ENCODE results near the gene CHDH. TPM values are rescaled to one million over a fixed set of nuclear protein-coding genes. Genes with fewer than 3 reads are reported as not detected.
A peak's percentile ranks its signal among the peaks of the same experiment; 100 is the strongest.

CHDH gene
- total RNA-seq, 6 experiments from 2014 or later: not detected

DNA sequence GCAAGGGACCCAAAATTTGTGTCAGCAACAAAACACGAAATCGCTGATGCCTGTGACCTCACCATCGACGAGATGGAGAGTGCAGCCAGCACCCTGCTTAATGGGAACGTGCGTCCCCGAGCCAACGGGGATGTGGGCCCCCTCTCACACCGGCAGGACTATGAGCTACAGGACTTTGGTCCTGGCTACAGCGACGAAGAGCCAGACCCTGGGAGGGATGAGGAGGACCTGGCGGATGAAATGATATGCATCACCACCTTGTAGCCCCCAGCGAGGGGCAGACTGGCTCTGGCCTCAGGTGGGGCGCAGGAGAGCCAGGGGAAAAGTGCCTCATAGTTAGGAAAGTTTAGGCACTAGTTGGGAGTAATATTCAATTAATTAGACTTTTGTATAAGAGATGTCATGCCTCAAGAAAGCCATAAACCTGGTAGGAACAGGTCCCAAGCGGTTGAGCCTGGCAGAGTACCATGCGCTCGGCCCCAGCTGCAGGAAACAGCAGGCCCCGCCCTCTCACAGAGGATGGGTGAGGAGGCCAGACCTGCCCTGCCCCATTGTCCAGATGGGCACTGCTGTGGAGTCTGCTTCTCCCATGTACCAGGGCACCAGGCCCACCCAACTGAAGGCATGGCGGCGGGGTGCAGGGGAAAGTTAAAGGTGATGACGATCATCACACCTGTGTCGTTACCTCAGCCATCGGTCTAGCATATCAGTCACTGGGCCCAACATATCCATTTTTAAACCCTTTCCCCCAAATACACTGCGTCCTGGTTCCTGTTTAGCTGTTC, 34.9 kb downstream of the CHDH start:
- H3K27me3 Mint-ChIP-seq (ENCODE audit: insufficient read depth): peaks cover 14% of the 10 kb centered on the region
- H3K9me3 Mint-ChIP-seq: no peaks in the 10 kb centered on the region
- H3K27ac Mint-ChIP-seq: no peak overlapping the region
- H3K4me1 Mint-ChIP-seq (ENCODE audit: low read depth): peaks cover 11% of the 10 kb centered on the region
- H3K4me3 Mint-ChIP-seq: no peak overlapping the region
- H3K36me3 Mint-ChIP-seq (ENCODE audit: low read depth): no peaks in the 10 kb centered on the region
- no peak for DNase-seq
- TF ChIP-seq, protein P1, sequence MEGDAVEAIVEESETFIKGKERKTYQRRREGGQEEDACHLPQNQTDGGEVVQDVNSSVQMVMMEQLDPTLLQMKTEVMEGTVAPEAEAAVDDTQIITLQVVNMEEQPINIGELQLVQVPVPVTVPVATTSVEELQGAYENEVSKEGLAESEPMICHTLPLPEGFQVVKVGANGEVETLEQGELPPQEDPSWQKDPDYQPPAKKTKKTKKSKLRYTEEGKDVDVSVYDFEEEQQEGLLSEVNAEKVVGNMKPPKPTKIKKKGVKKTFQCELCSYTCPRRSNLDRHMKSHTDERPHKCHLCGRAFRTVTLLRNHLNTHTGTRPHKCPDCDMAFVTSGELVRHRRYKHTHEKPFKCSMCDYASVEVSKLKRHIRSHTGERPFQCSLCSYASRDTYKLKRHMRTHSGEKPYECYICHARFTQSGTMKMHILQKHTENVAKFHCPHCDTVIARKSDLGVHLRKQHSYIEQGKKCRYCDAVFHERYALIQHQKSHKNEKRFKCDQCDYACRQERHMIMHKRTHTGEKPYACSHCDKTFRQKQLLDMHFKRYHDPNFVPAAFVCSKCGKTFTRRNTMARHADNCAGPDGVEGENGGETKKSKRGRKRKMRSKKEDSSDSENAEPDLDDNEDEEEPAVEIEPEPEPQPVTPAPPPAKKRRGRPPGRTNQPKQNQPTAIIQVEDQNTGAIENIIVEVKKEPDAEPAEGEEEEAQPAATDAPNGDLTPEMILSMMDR (IDR thresholded peaks at IDR 0.05): no peak

DNA sequence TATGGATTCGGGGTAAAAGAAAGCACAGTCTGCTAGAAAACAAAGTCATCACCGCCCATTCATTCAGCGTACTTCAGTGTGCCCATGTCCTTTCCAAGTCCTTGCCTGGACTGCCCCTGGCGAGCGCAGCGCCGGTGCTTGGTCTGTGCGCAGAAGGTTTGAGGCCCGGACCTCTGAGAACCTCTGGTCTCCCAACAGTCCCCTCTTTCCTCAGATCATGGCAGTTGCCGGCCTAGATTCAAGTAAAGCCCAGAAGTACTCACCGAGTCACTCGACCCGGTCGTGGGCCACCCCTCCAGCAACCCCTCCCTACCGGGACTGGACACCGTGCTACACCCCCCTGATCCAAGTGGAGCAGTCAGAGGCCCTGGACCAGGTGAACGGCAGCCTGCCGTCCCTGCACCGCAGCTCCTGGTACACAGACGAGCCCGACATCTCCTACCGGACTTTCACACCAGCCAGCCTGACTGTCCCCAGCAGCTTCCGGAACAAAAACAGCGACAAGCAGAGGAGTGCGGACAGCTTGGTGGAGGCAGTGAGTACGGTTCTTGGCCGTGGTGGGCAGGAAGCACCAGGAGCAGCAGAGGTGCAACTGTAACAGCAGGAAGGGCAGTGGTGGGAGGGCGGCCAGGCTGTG, 36.3 kb downstream of the CHDH start:
- no peak overlapping the region for H3K4me3 Mint-ChIP-seq
- no peaks in the 10 kb centered on the region for H3K36me3 Mint-ChIP-seq (ENCODE audit: low read depth)
- DNase-seq: no peak
- no peak overlapping the region for H3K27ac Mint-ChIP-seq
- TF ChIP-seq, protein P1 (IDR thresholded peaks at IDR 0.05): no peak
- H3K9me3 Mint-ChIP-seq: no peaks in the 10 kb centered on the region
- peaks cover 22% of the 10 kb centered on the region for H3K4me1 Mint-ChIP-seq (ENCODE audit: low read depth)
- peaks cover 5% of the 10 kb centered on the region for H3K27me3 Mint-ChIP-seq (ENCODE audit: insufficient read depth)

DNA sequence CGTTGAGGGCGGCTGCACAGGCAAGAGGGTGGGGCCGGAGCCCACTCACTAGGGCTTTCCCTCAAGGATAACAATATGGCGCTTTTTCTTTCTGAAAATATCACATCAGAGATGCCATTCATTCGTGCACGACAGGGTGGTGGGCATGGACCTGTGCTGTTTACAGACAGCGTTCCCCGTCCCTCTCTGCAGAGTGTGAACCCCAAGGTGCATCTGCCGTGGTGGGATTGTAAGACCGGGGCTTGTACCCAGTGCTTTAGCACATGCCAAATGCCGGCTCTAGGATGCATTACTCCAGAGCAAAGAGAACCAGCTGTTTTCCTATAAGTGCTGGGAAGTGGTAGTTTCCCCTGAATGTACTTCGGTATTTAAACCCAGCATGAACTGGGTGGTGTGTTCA, 37.0 kb downstream of the CHDH start:
- Mint-ChIP-seq H3K4me3 (no peak overlapping the region), H3K4me1 (ENCODE audit: low read depth) (peaks cover 28% of the 10 kb centered on the region), H3K27me3 (ENCODE audit: insufficient read depth) (peaks cover 6% of the 10 kb centered on the region), H3K36me3 (ENCODE audit: low read depth) (no peaks in the 10 kb centered on the region), H3K9me3 (no peaks in the 10 kb centered on the region), H3K27ac (no peak overlapping the region)
- DNase-seq: no peak
- TF ChIP-seq, protein P1 (IDR thresholded peaks at IDR 0.05): no peak

DNA sequence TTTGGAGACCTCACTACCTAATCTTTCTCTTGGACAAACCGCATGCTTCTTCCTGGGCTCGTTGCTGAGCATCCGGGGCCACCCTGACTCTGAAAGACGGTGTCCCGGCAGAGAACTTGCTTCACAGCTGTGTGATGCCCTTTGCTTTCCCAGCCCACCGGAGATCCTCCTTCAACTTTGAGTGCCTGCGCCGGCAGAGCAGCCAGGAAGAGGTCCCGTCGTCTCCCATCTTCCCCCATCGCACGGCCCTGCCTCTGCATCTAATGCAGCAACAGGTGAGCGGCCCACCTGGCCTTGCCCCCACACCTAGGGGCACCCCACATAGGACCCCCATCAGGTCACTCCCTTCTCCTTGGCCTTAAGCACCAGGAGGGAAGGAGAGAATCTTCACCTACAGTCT, 37.7 kb downstream of the CHDH start:
- TF ChIP-seq, protein P1 (IDR thresholded peaks at IDR 0.05): no peak
- Mint-ChIP-seq H3K27me3 (ENCODE audit: insufficient read depth) (peaks cover 3% of the 10 kb centered on the region; the same call in 1 of the 2 replicates), H3K36me3 (ENCODE audit: low read depth) (no peaks in the 10 kb centered on the region), H3K4me3 (no peak overlapping the region), H3K9me3 (no peaks in the 10 kb centered on the region), H3K27ac (no peak overlapping the region), H3K4me1 (ENCODE audit: low read depth) (peaks cover 35% of the 10 kb centered on the region)
- no peak for DNase-seq

DNA sequence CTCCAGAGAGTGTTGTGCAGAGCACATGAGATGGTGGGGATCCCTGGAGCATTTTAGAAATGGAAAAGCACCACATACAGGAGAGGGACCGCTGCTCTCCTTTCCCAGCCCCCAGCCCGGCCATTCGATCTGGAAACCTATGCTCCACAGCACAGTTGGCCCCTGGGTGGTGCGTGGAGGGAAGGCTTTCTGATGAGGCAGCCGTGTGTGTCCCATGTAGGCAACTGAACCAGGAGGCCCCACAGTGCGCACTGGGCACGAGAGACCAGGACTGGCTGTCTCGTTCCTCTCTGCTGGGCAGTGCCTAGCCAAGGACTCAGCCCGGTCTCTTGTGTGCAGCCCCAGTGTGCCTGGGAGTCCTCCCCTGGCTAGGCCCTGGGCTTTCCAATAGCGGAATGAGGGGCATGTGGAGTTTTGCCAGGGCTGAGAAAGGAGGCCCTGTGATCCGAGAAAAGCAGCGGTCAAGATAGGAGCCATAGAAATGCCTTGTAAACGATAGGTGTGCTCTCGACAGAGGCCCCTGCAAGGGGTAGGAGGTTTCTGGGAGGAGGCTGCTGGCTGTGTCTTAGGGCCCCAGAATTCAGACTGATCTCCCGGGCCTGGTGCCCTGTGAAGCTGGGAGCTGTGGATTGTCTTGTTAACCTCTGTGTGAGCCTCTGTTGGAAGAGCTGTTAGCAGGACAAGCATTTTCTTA, 39.0 kb downstream of the CHDH start:
- no peak for DNase-seq
- H3K4me1 Mint-ChIP-seq (ENCODE audit: low read depth): peaks cover 35% of the 10 kb centered on the region
- peak overlapping the region; percentile 97 for H3K27ac Mint-ChIP-seq
- H3K9me3 Mint-ChIP-seq: no peaks in the 10 kb centered on the region
- no peak overlapping the region for H3K4me3 Mint-ChIP-seq
- no peaks in the 10 kb centered on the region for H3K36me3 Mint-ChIP-seq (ENCODE audit: low read depth)
- H3K27me3 Mint-ChIP-seq (ENCODE audit: insufficient read depth): peaks cover 3% of the 10 kb centered on the region; the same call in 1 of the 2 replicates
- TF ChIP-seq, protein P1 (IDR thresholded peaks at IDR 0.05): no peak

Data from HFFc6 (cell line).